Measurements from ENCODE around the gene MCOLN1.

DNA sequence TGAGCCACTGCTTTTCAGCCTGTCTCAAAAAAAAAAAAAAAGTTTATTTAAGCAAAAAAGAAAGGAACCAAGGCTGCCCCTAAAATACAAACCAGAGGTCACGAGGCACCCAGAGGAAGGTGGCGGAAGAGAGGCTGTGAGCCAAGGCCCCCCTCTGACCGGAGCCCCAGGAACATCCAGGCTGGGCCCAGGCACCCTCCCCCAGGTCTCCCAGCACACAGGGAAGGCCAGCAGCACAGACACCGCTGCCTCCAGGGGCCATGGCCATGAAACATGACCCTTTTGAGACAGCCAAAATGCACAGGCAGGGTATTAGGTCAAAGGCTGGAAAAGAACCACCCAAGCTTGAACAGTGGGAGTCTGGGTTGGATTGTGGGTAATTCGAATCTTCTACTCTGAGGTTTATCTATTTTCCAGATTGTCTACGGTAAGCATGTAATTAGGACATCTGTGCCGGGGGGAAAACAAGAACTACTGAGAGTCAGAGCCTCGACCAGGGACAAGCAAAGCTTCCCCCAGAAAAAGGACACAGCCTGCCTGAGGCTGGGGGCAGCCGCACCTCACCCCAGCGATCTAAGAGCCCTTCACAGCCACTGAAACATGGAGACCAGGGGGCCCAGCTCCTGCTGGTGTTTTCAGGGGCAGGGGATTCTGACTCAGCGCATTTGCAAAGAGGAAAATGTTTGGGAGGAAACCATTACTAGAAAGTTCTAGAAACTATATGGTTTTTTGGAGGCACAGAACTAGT, 42.0 kb upstream of the MCOLN1 start:
- TF ChIP-seq, protein P1, sequence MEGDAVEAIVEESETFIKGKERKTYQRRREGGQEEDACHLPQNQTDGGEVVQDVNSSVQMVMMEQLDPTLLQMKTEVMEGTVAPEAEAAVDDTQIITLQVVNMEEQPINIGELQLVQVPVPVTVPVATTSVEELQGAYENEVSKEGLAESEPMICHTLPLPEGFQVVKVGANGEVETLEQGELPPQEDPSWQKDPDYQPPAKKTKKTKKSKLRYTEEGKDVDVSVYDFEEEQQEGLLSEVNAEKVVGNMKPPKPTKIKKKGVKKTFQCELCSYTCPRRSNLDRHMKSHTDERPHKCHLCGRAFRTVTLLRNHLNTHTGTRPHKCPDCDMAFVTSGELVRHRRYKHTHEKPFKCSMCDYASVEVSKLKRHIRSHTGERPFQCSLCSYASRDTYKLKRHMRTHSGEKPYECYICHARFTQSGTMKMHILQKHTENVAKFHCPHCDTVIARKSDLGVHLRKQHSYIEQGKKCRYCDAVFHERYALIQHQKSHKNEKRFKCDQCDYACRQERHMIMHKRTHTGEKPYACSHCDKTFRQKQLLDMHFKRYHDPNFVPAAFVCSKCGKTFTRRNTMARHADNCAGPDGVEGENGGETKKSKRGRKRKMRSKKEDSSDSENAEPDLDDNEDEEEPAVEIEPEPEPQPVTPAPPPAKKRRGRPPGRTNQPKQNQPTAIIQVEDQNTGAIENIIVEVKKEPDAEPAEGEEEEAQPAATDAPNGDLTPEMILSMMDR (conservative IDR thresholded peaks at IDR 0.05; ENCODE audit: low read depth, low read length): no peak
- TF ChIP-seq RAD21 (IDR thresholded peaks at IDR 0.05; ENCODE audit: low read length): no peak
- no peak for TF ChIP-seq POLR2A (IDR thresholded peaks at IDR 0.05; ENCODE audit: low read depth, low read length)
- TF ChIP-seq, protein P2, sequence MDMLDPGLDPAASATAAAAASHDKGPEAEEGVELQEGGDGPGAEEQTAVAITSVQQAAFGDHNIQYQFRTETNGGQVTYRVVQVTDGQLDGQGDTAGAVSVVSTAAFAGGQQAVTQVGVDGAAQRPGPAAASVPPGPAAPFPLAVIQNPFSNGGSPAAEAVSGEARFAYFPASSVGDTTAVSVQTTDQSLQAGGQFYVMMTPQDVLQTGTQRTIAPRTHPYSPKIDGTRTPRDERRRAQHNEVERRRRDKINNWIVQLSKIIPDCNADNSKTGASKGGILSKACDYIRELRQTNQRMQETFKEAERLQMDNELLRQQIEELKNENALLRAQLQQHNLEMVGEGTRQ (IDR thresholded peaks at IDR 0.05; ENCODE audit: low read depth, low read length): no peak

Measured in IMR-90 (cell line).